Suprapubic skin (tissue), 4 donors: Measurements from ENCODE around the gene LILRA5. TPM values are rescaled to one million over a fixed set of nuclear protein-coding genes. Genes with fewer than 3 reads are reported as not detected.

Experiments used
- DNase-seq, 2 donors: peaks; one replicate each; pipeline ENCODE4 v3.0.0-alpha.2; 2019; ENCODE audit warnings: low spot score in 2 of 2
- H3K27ac ChIP-seq: fragments of 200-600 bp; sonication (generic); one replicate; pipeline ENCODE4 v1.5.1; 2019
- H3K27me3 ChIP-seq: fragments of 200-600 bp; sonication (generic); one replicate; pipeline ENCODE4 v1.5.1; 2019
- H3K36me3 ChIP-seq: fragments of 200-600 bp; sonication (generic); one replicate; pipeline ENCODE4 v1.5.1; 2019
- H3K4me1 ChIP-seq: fragments of 200-600 bp; sonication (generic); one replicate; pipeline ENCODE4 v1.5.1; 2019
- H3K4me3 ChIP-seq: fragments of 200-600 bp; sonication (generic); one replicate; pipeline ENCODE4 v1.5.1; 2019; ENCODE audit warnings: mild to moderate bottlenecking
- H3K9me3 ChIP-seq: fragments of 200-600 bp; sonication (generic); one replicate; pipeline ENCODE4 v1.5.1; 2019
- CTCF ChIP-seq, 2 donors: fragments of 200-600 bp in 1 of 2; fragments of 450-650 bp in 1 of 2; sonication (generic) in 1 of 2; IDR thresholded peaks; one replicate each; pipeline ENCODE4 v1.5.1; 2016 to 2019; ENCODE audit warnings: antibody characterized with exemption in 2 of 2, mild to moderate bottlenecking in 1 of 2, moderate library complexity in 1 of 2
- EP300 ChIP-seq: sonication (generic); formaldehyde crosslinking; IDR thresholded peaks from one replicate; pipeline ENCODE4 v1.6.1; 2017; ENCODE audit warnings: antibody characterized with exemption
- POLR2A ChIP-seq, 2 donors: fragments of 450-650 bp; IDR thresholded peaks; one replicate each; pipeline ENCODE4 v1.6.1; 2017; ENCODE audit warnings: antibody characterized with exemption in 2 of 2, mild to moderate bottlenecking in 2 of 2, moderate library complexity in 2 of 2
- POLR2AphosphoS5 ChIP-seq, 3 donors: sonication (generic); formaldehyde crosslinking; IDR thresholded peaks; one replicate each; pipeline ENCODE4 v1.6.1; 2017; ENCODE audit warnings: antibody characterized with exemption in 3 of 3
- WGBS: methylation state at CpG from one replicate; pipeline ENCODE4 v1.1.5; 2018; 5-methylcytosine and 5-hydroxymethylcytosine counted together
- total RNA-seq, 4 donors: library from RNA; depleted of rRNA; stranded (reverse); fragments of >200 nt; gene quantifications; one replicate each; pipeline ENCODE4 v1.1.0, GENCODE V29; 2016

The LILRA5 gene
- total RNA-seq, 4 donors from 2014 or later = not detected

- no peak overlapping the region for H3K27ac ChIP-seq
- 69% methylated on average over 4 of the region's 4 CpGs for WGBS
- no peak for TF ChIP-seq POLR2A (IDR thresholded peaks at IDR 0.05)
- no peak for TF ChIP-seq CTCF (IDR thresholded peaks at IDR 0.05)
- no peak for TF ChIP-seq EP300
- TF ChIP-seq POLR2AphosphoS5 (IDR thresholded peaks at IDR 0.05) = no peak
- H3K4me3 ChIP-seq = no peak overlapping the region
- H3K36me3 ChIP-seq = no peaks in the 10 kb centered on the region
- no peaks in the 10 kb centered on the region for H3K9me3 ChIP-seq
- peaks cover 1% of the 10 kb centered on the region for H3K27me3 ChIP-seq
- no peaks in the 10 kb centered on the region for H3K4me1 ChIP-seq
- no peak for DNase-seq
Observed at GRCh38 chr19:54343868-54344267, 30.9 kb upstream of the LILRA5 start.

GRCh38 chr19:54341295-54341694, 28.3 kb upstream of the LILRA5 start:
- TF ChIP-seq EP300 (no peak), CTCF (IDR thresholded peaks at IDR 0.05) (no peak), POLR2AphosphoS5 (IDR thresholded peaks at IDR 0.05) (no peak), POLR2A (IDR thresholded peaks at IDR 0.05) (no peak)
- no peaks in the 10 kb centered on the region for H3K4me1 ChIP-seq
- H3K36me3 ChIP-seq = no peaks in the 10 kb centered on the region
- H3K27ac ChIP-seq = no peak overlapping the region
- H3K9me3 ChIP-seq = no peaks in the 10 kb centered on the region
- DNase-seq = no peak
- H3K4me3 ChIP-seq = no peak overlapping the region
- WGBS = 79% methylated on average over 8 of the region's 8 CpGs
- peaks cover 6% of the 10 kb centered on the region for H3K27me3 ChIP-seq

- H3K27me3 ChIP-seq = peaks cover 6% of the 10 kb centered on the region
- H3K36me3 ChIP-seq = no peaks in the 10 kb centered on the region
- no peak overlapping the region for H3K27ac ChIP-seq
- H3K9me3 ChIP-seq = no peaks in the 10 kb centered on the region
- no peak overlapping the region for H3K4me3 ChIP-seq
- DNase-seq = peak in 1 of 2 donors; percentile 58
- WGBS = 46% methylated on average over 8 of the region's 9 CpGs
- TF ChIP-seq EP300 (no peak), POLR2AphosphoS5 (IDR thresholded peaks at IDR 0.05) (no peak), POLR2A (IDR thresholded peaks at IDR 0.05) (no peak), CTCF (IDR thresholded peaks at IDR 0.05) (no peak)
- H3K4me1 ChIP-seq = no peaks in the 10 kb centered on the region
Observed at GRCh38 chr19:54339646-54340358, 26.8 kb upstream of the LILRA5 start.

- H3K9me3 ChIP-seq = no peaks in the 10 kb centered on the region
- WGBS = 78% methylated on average over 4 of the region's 6 CpGs
- DNase-seq = no peak
- H3K27ac ChIP-seq = no peak overlapping the region
- H3K4me3 ChIP-seq = no peak overlapping the region
- H3K36me3 ChIP-seq = no peaks in the 10 kb centered on the region
- no peak for TF ChIP-seq POLR2A (IDR thresholded peaks at IDR 0.05)
- TF ChIP-seq POLR2AphosphoS5 (IDR thresholded peaks at IDR 0.05) = no peak
- no peak for TF ChIP-seq CTCF (IDR thresholded peaks at IDR 0.05)
- TF ChIP-seq EP300 = no peak
- no peaks in the 10 kb centered on the region for H3K4me1 ChIP-seq
- H3K27me3 ChIP-seq = peaks cover 6% of the 10 kb centered on the region
Observed at GRCh38 chr19:54338521-54338920, 25.6 kb upstream of the LILRA5 start.

GRCh38 chr19:54337858-54338230, 24.9 kb upstream of the LILRA5 start:
- H3K4me3 ChIP-seq = no peak overlapping the region
- H3K27ac ChIP-seq = no peak overlapping the region
- H3K36me3 ChIP-seq = no peaks in the 10 kb centered on the region
- H3K4me1 ChIP-seq = no peaks in the 10 kb centered on the region
- WGBS = 74% methylated on average over 5 of the region's 9 CpGs
- DNase-seq = no peak
- peaks cover 6% of the 10 kb centered on the region for H3K27me3 ChIP-seq
- TF ChIP-seq CTCF (IDR thresholded peaks at IDR 0.05) = no peak
- no peak for TF ChIP-seq POLR2A (IDR thresholded peaks at IDR 0.05)
- no peaks in the 10 kb centered on the region for H3K9me3 ChIP-seq
